ENCODE measurements around the gene COMMD2. TPM values are rescaled to one million over a fixed set of nuclear protein-coding genes. Genes with fewer than 3 reads are reported as not detected.

Gene COMMD2
- total RNA-seq, 1 experiment from 2014 or later: 52.1 TPM

DNA sequence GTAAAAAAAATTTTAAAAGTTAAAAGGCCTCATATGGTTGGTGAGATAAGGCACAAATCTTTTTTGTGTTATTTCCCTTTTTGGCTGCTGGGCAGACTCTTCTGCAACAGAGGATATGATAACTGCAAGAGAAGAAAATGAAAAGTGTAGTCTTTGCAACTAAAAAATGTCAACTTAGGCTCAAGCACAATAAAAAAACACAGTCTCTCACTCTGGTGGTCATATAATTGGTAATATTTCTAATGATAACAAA is 15.4 kb downstream of the COMMD2 start:
- ATAC-seq (no peak), DNase-seq (ENCODE audit: low spot score) (no peak)
- Mint-ChIP-seq H3K27ac (no peak overlapping the region), H3K36me3 (peaks cover 12% of the 10 kb centered on the region; the same call in 1 of the 2 replicates), H3K9me3 (no peaks in the 10 kb centered on the region), H3K27me3 (ENCODE audit: low read depth) (no peaks in the 10 kb centered on the region), H3K4me1 (no peaks in the 10 kb centered on the region), H3K4me3 (no peak overlapping the region)
- CTCF ChIA-PET: no interaction called here
- TF ChIP-seq ATF1 (CRISPR knock-in tag; IDR thresholded peaks at IDR 0.05): no peak
- TF ChIP-seq SMAD4 (CRISPR knock-in tag; IDR thresholded peaks at IDR 0.05): no peak
- no peak for TF ChIP-seq ZNF263 (CRISPR knock-in tag; IDR thresholded peaks at IDR 0.05; ENCODE audit: low read depth)
- TF ChIP-seq ZNF317 (CRISPR knock-in tag; IDR thresholded peaks at IDR 0.05; ENCODE audit: borderline replicate concordance, low read depth): no peak
- POLR2A ChIA-PET: no interaction called here

GRCh38 chr3:149736175-149736952 is 15.9 kb downstream of the COMMD2 start:
- H3K27ac Mint-ChIP-seq: no peak overlapping the region
- peaks cover 10% of the 10 kb centered on the region; the same call in 1 of the 2 replicates for H3K36me3 Mint-ChIP-seq
- H3K9me3 Mint-ChIP-seq: no peaks in the 10 kb centered on the region
- no peak overlapping the region for H3K4me3 Mint-ChIP-seq
- DNase-seq (ENCODE audit: low spot score) (no peak), ATAC-seq (no peak)
- ChIA-PET CTCF (interaction anchor here (0.9 kb wide), 1 partner anchor 19 kb away, joined by 4 read pairs; no protein-coding TSS in a partner anchor), POLR2A (no interaction called here)
- H3K4me1 Mint-ChIP-seq: no peaks in the 10 kb centered on the region
- H3K27me3 Mint-ChIP-seq (ENCODE audit: low read depth): no peaks in the 10 kb centered on the region
- TF ChIP-seq ERG (CRISPR knock-in tag; IDR thresholded peaks at IDR 0.05): no peak
- no peak for TF ChIP-seq FOXP1 (CRISPR knock-in tag; IDR thresholded peaks at IDR 0.05; ENCODE audit: borderline replicate concordance)
- TF ChIP-seq ZNF121 (CRISPR knock-in tag; IDR thresholded peaks at IDR 0.05): no peak
- TF ChIP-seq HMGA2 (CRISPR knock-in tag; IDR thresholded peaks at IDR 0.05): no peak
- TF ChIP-seq, protein P1, sequence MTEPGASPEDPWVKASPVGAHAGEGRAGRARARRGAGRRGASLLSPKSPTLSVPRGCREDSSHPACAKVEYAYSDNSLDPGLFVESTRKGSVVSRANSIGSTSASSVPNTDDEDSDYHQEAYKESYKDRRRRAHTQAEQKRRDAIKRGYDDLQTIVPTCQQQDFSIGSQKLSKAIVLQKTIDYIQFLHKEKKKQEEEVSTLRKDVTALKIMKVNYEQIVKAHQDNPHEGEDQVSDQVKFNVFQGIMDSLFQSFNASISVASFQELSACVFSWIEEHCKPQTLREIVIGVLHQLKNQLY (CRISPR knock-in tag; IDR thresholded peaks at IDR 0.05): no peak
- TF ChIP-seq FOXK1 (CRISPR knock-in tag; IDR thresholded peaks at IDR 0.05): no peak
- no peak for TF ChIP-seq ESRRA (CRISPR knock-in tag; IDR thresholded peaks at IDR 0.05; ENCODE audit: borderline replicate concordance)
- TF ChIP-seq ETV6 (CRISPR knock-in tag; IDR thresholded peaks at IDR 0.05): no peak
- TF ChIP-seq CBFB (CRISPR knock-in tag; IDR thresholded peaks at IDR 0.05; ENCODE audit: low read depth): no peak
- TF ChIP-seq NFE2L1 (CRISPR knock-in tag; IDR thresholded peaks at IDR 0.05): no peak
- TF ChIP-seq MXD4 (CRISPR knock-in tag; IDR thresholded peaks at IDR 0.05; ENCODE audit: borderline replicate concordance): no peak

DNA sequence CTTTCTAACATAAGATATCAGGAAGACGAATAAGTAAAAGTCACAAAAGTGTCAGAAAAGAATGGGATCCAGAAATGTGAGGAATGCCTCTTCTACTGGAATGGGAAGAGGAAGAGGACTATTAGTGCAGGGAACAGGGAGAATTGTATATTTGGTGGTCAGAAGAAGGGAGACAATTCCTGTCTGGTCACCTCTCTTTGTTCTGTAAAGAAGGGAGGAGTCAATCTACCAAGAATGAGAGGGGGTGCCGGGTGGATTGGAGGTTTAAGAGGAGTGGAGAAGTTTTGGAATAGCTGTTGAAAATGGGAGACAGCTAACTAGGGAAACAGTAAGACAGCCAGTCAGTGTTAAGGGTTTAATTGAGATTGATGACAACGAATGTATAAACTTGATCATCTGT is 20.1 kb downstream of the COMMD2 start:
- Mint-ChIP-seq H3K4me1 (no peaks in the 10 kb centered on the region), H3K27ac (no peak overlapping the region), H3K27me3 (ENCODE audit: low read depth) (no peaks in the 10 kb centered on the region), H3K36me3 (no peaks in the 10 kb centered on the region), H3K4me3 (no peak overlapping the region), H3K9me3 (no peaks in the 10 kb centered on the region)
- ChIA-PET POLR2A (no interaction called here), CTCF (interaction anchor here (1.0 to 1.7 kb wide), 2 partner anchors 76 to 163 kb away, joined by 4 read pairs; no protein-coding TSS in a partner anchor)
- peak; percentile 65 for ATAC-seq
- no peak for DNase-seq (ENCODE audit: low spot score)
- TF ChIP-seq ZNF232 (CRISPR knock-in tag; IDR thresholded peaks at IDR 0.05) (no peak), USF2 (CRISPR knock-in tag; IDR thresholded peaks at IDR 0.05) (no peak), AFF4 (CRISPR knock-in tag; IDR thresholded peaks at IDR 0.05; ENCODE audit: borderline replicate concordance) (no peak), KAT7 (CRISPR knock-in tag; IDR thresholded peaks at IDR 0.05; ENCODE audit: borderline replicate concordance) (no peak), TP53 (CRISPR knock-in tag; IDR thresholded peaks at IDR 0.05) (no peak), SOX15 (CRISPR knock-in tag; IDR thresholded peaks at IDR 0.05) (no peak), ZNF138 (CRISPR knock-in tag; conservative IDR thresholded peaks at IDR 0.05) (no peak)
- TF ChIP-seq, protein P2, sequence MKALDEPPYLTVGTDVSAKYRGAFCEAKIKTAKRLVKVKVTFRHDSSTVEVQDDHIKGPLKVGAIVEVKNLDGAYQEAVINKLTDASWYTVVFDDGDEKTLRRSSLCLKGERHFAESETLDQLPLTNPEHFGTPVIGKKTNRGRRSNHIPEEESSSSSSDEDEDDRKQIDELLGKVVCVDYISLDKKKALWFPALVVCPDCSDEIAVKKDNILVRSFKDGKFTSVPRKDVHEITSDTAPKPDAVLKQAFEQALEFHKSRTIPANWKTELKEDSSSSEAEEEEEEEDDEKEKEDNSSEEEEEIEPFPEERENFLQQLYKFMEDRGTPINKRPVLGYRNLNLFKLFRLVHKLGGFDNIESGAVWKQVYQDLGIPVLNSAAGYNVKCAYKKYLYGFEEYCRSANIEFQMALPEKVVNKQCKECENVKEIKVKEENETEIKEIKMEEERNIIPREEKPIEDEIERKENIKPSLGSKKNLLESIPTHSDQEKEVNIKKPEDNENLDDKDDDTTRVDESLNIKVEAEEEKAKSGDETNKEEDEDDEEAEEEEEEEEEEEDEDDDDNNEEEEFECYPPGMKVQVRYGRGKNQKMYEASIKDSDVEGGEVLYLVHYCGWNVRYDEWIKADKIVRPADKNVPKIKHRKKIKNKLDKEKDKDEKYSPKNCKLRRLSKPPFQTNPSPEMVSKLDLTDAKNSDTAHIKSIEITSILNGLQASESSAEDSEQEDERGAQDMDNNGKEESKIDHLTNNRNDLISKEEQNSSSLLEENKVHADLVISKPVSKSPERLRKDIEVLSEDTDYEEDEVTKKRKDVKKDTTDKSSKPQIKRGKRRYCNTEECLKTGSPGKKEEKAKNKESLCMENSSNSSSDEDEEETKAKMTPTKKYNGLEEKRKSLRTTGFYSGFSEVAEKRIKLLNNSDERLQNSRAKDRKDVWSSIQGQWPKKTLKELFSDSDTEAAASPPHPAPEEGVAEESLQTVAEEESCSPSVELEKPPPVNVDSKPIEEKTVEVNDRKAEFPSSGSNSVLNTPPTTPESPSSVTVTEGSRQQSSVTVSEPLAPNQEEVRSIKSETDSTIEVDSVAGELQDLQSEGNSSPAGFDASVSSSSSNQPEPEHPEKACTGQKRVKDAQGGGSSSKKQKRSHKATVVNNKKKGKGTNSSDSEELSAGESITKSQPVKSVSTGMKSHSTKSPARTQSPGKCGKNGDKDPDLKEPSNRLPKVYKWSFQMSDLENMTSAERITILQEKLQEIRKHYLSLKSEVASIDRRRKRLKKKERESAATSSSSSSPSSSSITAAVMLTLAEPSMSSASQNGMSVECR (CRISPR knock-in tag; IDR thresholded peaks at IDR 0.05; ENCODE audit: borderline replicate concordance): no peak
